ENCODE measurements around the gene ZNF862.

DNA sequence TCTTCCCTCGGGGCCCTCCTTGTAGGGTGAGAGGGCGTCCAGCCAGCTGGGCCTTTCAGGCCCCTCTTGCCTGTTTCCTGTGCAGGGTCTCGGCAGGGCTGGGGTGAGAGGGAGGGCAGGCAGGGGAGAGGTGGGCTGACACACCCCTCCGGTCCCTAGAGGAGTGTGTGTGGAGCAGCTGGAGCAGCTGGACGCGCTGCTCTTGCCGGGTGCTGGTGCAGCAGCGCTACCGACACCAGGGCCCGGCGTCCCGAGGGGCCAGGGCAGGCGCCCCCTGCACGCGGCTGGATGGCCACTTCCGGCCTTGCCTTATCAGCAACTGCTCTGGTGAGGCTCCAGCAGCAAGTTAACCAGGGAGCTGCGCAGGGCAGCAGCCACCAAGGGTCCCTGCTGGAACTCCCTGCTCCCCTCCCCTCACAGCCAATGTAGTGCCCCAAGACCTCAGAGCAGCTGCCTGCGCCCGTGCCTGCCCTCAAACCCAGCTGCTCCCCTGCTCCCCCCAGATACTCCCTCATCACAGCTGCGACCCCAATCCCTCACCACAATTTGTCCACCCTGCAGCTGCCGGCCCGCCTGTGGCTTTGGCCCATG, 15.7 kb upstream of the ZNF862 start:
- TF ChIP-seq, protein P1, sequence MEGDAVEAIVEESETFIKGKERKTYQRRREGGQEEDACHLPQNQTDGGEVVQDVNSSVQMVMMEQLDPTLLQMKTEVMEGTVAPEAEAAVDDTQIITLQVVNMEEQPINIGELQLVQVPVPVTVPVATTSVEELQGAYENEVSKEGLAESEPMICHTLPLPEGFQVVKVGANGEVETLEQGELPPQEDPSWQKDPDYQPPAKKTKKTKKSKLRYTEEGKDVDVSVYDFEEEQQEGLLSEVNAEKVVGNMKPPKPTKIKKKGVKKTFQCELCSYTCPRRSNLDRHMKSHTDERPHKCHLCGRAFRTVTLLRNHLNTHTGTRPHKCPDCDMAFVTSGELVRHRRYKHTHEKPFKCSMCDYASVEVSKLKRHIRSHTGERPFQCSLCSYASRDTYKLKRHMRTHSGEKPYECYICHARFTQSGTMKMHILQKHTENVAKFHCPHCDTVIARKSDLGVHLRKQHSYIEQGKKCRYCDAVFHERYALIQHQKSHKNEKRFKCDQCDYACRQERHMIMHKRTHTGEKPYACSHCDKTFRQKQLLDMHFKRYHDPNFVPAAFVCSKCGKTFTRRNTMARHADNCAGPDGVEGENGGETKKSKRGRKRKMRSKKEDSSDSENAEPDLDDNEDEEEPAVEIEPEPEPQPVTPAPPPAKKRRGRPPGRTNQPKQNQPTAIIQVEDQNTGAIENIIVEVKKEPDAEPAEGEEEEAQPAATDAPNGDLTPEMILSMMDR (IDR thresholded peaks at IDR 0.05) = no peak
- TF ChIP-seq POLR2A (IDR thresholded peaks at IDR 0.05) = no peak

All from Peyer's patch (tissue), 4 donors.